NCI-H446 treated with DMSO at 0.1 percent for 48 hours (cell line): Measurements from ENCODE around the gene C1QTNF6.
"Not testable (repeated sequence)": the region's sequence is repeated elsewhere in the genome, so short reads cannot be mapped to it uniquely, and the experiment has no call there.

ENCODE experiments used
- DNase-seq: peaks from one replicate; lab custom pipeline; 2025; lab: John Stamatoyannopoulos, UW

Gene C1QTNF6

GRCh38 chr22:37176464-37177061, 11.5 kb downstream of the C1QTNF6 start:
- DNase-seq, result no peak

- no peak for DNase-seq
Observed at GRCh38 chr22:37175414-37176281, 12.4 kb downstream of the C1QTNF6 start.

- no peak for DNase-seq
Observed at GRCh38 chr22:37174964-37175363, 13.1 kb downstream of the C1QTNF6 start.

GRCh38 chr22:37173709-37174108, 14.3 kb downstream of the C1QTNF6 start:
- DNase-seq, result no peak

- DNase-seq, result no peak
Observed at GRCh38 chr22:37172266-37173245, 15.5 kb downstream of the C1QTNF6 start.

- DNase-seq, result no peak
Observed at GRCh38 chr22:37171662-37172061, 16.4 kb downstream of the C1QTNF6 start.

GRCh38 chr22:37170689-37171405, 17.2 kb downstream of the C1QTNF6 start:
- not testable (repeated sequence) for DNase-seq

GRCh38 chr22:37169947-37170688, 17.9 kb downstream of the C1QTNF6 start:
- no peak for DNase-seq

GRCh38 chr22:37169406-37169805, 18.6 kb downstream of the C1QTNF6 start:
- DNase-seq, result no peak

GRCh38 chr22:37167981-37168647, 19.9 kb downstream of the C1QTNF6 start:
- DNase-seq, result no peak

- no peak for DNase-seq
Observed at GRCh38 chr22:37167176-37167980, 20.7 kb downstream of the C1QTNF6 start.

- DNase-seq, result no peak
Observed at GRCh38 chr22:37166675-37167066, 21.4 kb downstream of the C1QTNF6 start.

GRCh38 chr22:37165940-37166674, 21.9 kb downstream of the C1QTNF6 start:
- DNase-seq, result no peak

- DNase-seq, result no peak
Observed at GRCh38 chr22:37165066-37165465, 23.0 kb downstream of the C1QTNF6 start.

GRCh38 chr22:37164505-37164887, 23.6 kb downstream of the C1QTNF6 start:
- no peak for DNase-seq

- DNase-seq, result no peak
Observed at GRCh38 chr22:37163575-37164504, 24.2 kb downstream of the C1QTNF6 start.

- DNase-seq, result no peak
Observed at GRCh38 chr22:37163096-37163489, 25.0 kb downstream of the C1QTNF6 start.
